Germinal center (tissue), 1 donor: Measurements from ENCODE around the gene ILF3.
"Not testable (repeated sequence)": the region's sequence is repeated elsewhere in the genome, so short reads cannot be mapped to it uniquely, and the experiment has no call there.

ENCODE experiments used
- DNase-seq: peaks from one replicate; pipeline ENCODE4 v3.0.0; 2012; ENCODE audit warnings: mixed read lengths, low spot score

Gene ILF3

GRCh38 chr19:10675214-10675613 lies 21.1 kb downstream of the ILF3 start:
- not testable (repeated sequence) for DNase-seq

- DNase-seq = no peak
Observed at GRCh38 chr19:10677751-10678150, 23.6 kb downstream of the ILF3 start.

- no peak for DNase-seq
Observed at GRCh38 chr19:10678813-10679212, 24.7 kb downstream of the ILF3 start.

GRCh38 chr19:10679743-10680142 lies 25.6 kb downstream of the ILF3 start:
- DNase-seq = no peak

- no peak for DNase-seq
Observed at GRCh38 chr19:10680545-10681135, 26.5 kb downstream of the ILF3 start.

- no peak for DNase-seq
Observed at GRCh38 chr19:10681658-10682057, 27.5 kb downstream of the ILF3 start.

GRCh38 chr19:10682397-10683063 lies 28.4 kb downstream of the ILF3 start:
- DNase-seq = no peak

GRCh38 chr19:10683064-10683426 lies 28.9 kb downstream of the ILF3 start:
- no peak for DNase-seq

GRCh38 chr19:10683582-10683981 lies 29.4 kb downstream of the ILF3 start:
- no peak for DNase-seq

- DNase-seq = no peak
Observed at GRCh38 chr19:10685210-10685609, 31.1 kb downstream of the ILF3 start.

- DNase-seq = no peak
Observed at GRCh38 chr19:10686193-10686592, 32.0 kb downstream of the ILF3 start.

- DNase-seq = no peak
Observed at GRCh38 chr19:10686661-10687517, 32.7 kb downstream of the ILF3 start.

- no peak for DNase-seq
Observed at GRCh38 chr19:10687518-10688288, 33.6 kb downstream of the ILF3 start.

- DNase-seq = no peak
Observed at GRCh38 chr19:10688545-10689280, 34.6 kb downstream of the ILF3 start.

GRCh38 chr19:10690341-10690781 lies 36.2 kb downstream of the ILF3 start:
- DNase-seq = no peak

- DNase-seq = no peak
Observed at GRCh38 chr19:10691178-10691881, 37.2 kb downstream of the ILF3 start.

GRCh38 chr19:10691883-10692282 lies 37.7 kb downstream of the ILF3 start:
- no peak for DNase-seq

GRCh38 chr19:10692673-10693264 lies 38.6 kb downstream of the ILF3 start:
- DNase-seq = no peak

GRCh38 chr19:10694706-10695307 lies 40.7 kb downstream of the ILF3 start:
- DNase-seq = no peak
